Measurements from ENCODE around the gene ACTR3. TPM values are rescaled to one million over a fixed set of nuclear protein-coding genes. Genes with fewer than 3 reads are reported as not detected.
A peak's percentile ranks its signal among the peaks of the same experiment; 100 is the strongest.

The ACTR3 gene
- total RNA-seq, 4 donors from 2014 or later, result 163 to 198 (median 188) TPM

GRCh38 chr2:113890253-113891235 is 655 bp downstream of the ACTR3 start:
- intact Hi-C loops (cut with DNase I), result no loop called here
- peaks cover 0 to 7% (median 0%) of the 10 kb centered on the region in 4 donors for H3K36me3 ChIP-seq
- peaks cover 53 to 75% (median 69%) of the 10 kb centered on the region in 4 donors for H3K4me1 ChIP-seq
- H3K27ac ChIP-seq (replicated peaks in 1 of 4), result peak overlapping the region; percentile 96 to 99 (median 99)
- peak; percentile 80 to 85 for TF ChIP-seq POLR2AphosphoS5 (IDR thresholded peaks at IDR 0.05)
- no peak for TF ChIP-seq CTCF (IDR thresholded peaks at IDR 0.05)
- no peak for DNase-seq (ENCODE audit: extremely low spot score)
- H3K27me3 ChIP-seq, result no peaks in the 10 kb centered on the region
- peak overlapping the region; percentile 76 to 98 (median 90) for H3K4me3 ChIP-seq
- WGBS, result under 1% methylated on average over 37 of the region's 57 CpGs
- H3K9me3 ChIP-seq, result no peaks in the 10 kb centered on the region

GRCh38 chr2:113891265-113891959 is 1.5 kb downstream of the ACTR3 start:
- no peak for DNase-seq (ENCODE audit: extremely low spot score)
- Histone ChIP-seq H3K27ac (replicated peaks in 1 of 4) (peak overlapping the region; percentile 96 to 99 (median 99)), H3K36me3 (peaks cover 0 to 7% (median 0%) of the 10 kb centered on the region in 4 donors), H3K27me3 (no peaks in the 10 kb centered on the region), H3K4me1 (peaks cover 59 to 80% (median 76%) of the 10 kb centered on the region in 4 donors), H3K4me3 (peak overlapping the region; percentile 76 to 98 (median 90)), H3K9me3 (no peaks in the 10 kb centered on the region)
- WGBS, result 4% methylated on average over 5 of the region's 5 CpGs
- intact Hi-C loops (cut with DNase I), result no loop called here
- TF ChIP-seq POLR2AphosphoS5 (IDR thresholded peaks at IDR 0.05) (no peak), CTCF (IDR thresholded peaks at IDR 0.05) (no peak), POLR2A (IDR thresholded peaks at IDR 0.05; ENCODE audit: low read depth) (no peak), EP300 (IDR thresholded peaks at IDR 0.05) (no peak)

GRCh38 chr2:113892004-113892710 is 2.3 kb downstream of the ACTR3 start:
- intact Hi-C loops (cut with DNase I), result no loop called here
- TF ChIP-seq CTCF (IDR thresholded peaks at IDR 0.05), result no peak
- no peak for TF ChIP-seq POLR2AphosphoS5 (IDR thresholded peaks at IDR 0.05)
- no peak for TF ChIP-seq EP300 (IDR thresholded peaks at IDR 0.05)
- no peak for TF ChIP-seq POLR2A (IDR thresholded peaks at IDR 0.05; ENCODE audit: low read depth)
- no peaks in the 10 kb centered on the region for H3K9me3 ChIP-seq
- no peaks in the 10 kb centered on the region for H3K27me3 ChIP-seq
- peak overlapping the region; percentile 96 to 99 (median 99) for H3K27ac ChIP-seq (replicated peaks in 1 of 4)
- peak overlapping the region; percentile 76 to 98 (median 90) for H3K4me3 ChIP-seq
- no peak for DNase-seq (ENCODE audit: extremely low spot score)
- H3K4me1 ChIP-seq, result peaks cover 59 to 80% (median 77%) of the 10 kb centered on the region in 4 donors
- WGBS, result 41% methylated on average over 6 of the region's 6 CpGs
- peaks cover 0 to 7% (median 0%) of the 10 kb centered on the region in 4 donors for H3K36me3 ChIP-seq

GRCh38 chr2:113894156-113894743 is 4.4 kb downstream of the ACTR3 start:
- Histone ChIP-seq H3K36me3 (peaks cover 0 to 7% (median 0%) of the 10 kb centered on the region in 4 donors), H3K4me3 (peak overlapping the region in 2 of 4 donors; percentile 2 to 12), H3K4me1 (peaks cover 64 to 81% (median 80%) of the 10 kb centered on the region in 4 donors), H3K27me3 (no peaks in the 10 kb centered on the region), H3K9me3 (no peaks in the 10 kb centered on the region), H3K27ac (replicated peaks in 1 of 4) (peak overlapping the region; percentile 18 to 99 (median 46))
- 56% methylated on average over 7 of the region's 7 CpGs for WGBS
- DNase-seq (ENCODE audit: extremely low spot score), result no peak
- intact Hi-C loops (cut with DNase I), result no loop called here
- TF ChIP-seq CTCF (IDR thresholded peaks at IDR 0.05) (no peak), EP300 (IDR thresholded peaks at IDR 0.05) (no peak), POLR2AphosphoS5 (IDR thresholded peaks at IDR 0.05) (peak in 1 of 2 donors; percentile 55)
